ENCODE measurements around the gene GNAZ. TPM values are rescaled to one million over a fixed set of nuclear protein-coding genes. Genes with fewer than 3 reads are reported as not detected.

Gene GNAZ
- total RNA-seq, 1 donor: 1.3 TPM

- peak overlapping the region; percentile 53 for H3K4me3 ChIP-seq (ENCODE audit: low read depth, low read length)
- TF ChIP-seq CTCF (IDR thresholded peaks at IDR 0.05; ENCODE audit: insufficient read depth, low read depth, low read length): no peak
- peak; percentile 90 for DNase-seq (ENCODE audit: low read depth)
Observed at GRCh38 chr22:23069502-23070357, 589 bp upstream of the GNAZ start.

- DNase-seq (ENCODE audit: low read depth): no peak
- no peak overlapping the region for H3K4me3 ChIP-seq (ENCODE audit: low read depth, low read length)
- no peak for TF ChIP-seq CTCF (IDR thresholded peaks at IDR 0.05; ENCODE audit: insufficient read depth, low read depth, low read length)
Observed at GRCh38 chr22:23071230-23072076, 1.1 kb downstream of the GNAZ start.

GRCh38 chr22:23072077-23072910 lies 2.0 kb downstream of the GNAZ start:
- DNase-seq (ENCODE audit: low read depth): no peak
- TF ChIP-seq CTCF (IDR thresholded peaks at IDR 0.05; ENCODE audit: insufficient read depth, low read depth, low read length): no peak
- no peak overlapping the region for H3K4me3 ChIP-seq (ENCODE audit: low read depth, low read length)

GRCh38 chr22:23072911-23073491 lies 2.7 kb downstream of the GNAZ start:
- no peak for TF ChIP-seq CTCF (IDR thresholded peaks at IDR 0.05; ENCODE audit: insufficient read depth, low read depth, low read length)
- H3K4me3 ChIP-seq (ENCODE audit: low read depth, low read length): no peak overlapping the region
- DNase-seq (ENCODE audit: low read depth): no peak

- no peak for TF ChIP-seq CTCF (IDR thresholded peaks at IDR 0.05; ENCODE audit: insufficient read depth, low read depth, low read length)
- no peak for DNase-seq (ENCODE audit: low read depth)
- H3K4me3 ChIP-seq (ENCODE audit: low read depth, low read length): no peak overlapping the region
Observed at GRCh38 chr22:23073526-23074229, 3.4 kb downstream of the GNAZ start.

All from fibroblast of villous mesenchyme (primary cell).